Small intestine (tissue), 7 donors: ENCODE data around the gene ACTRT2. TPM values are rescaled to one million over a fixed set of nuclear protein-coding genes. Genes with fewer than 3 reads are reported as not detected.

ENCODE experiments used
- DNase-seq, 2 donors: peaks; one replicate each; pipeline versions ENCODE4 v3.0.0 to v3.0.0-alpha.2; 2013
- FAIRE-seq: peaks from 2 replicates; lab custom pipeline; 2012; peaks lifted over from hg19 to GRCh38; lab: Jason Lieb, UNC
- H3K27ac ChIP-seq, 3 donors: one replicate each; pipeline ENCODE4 v1.5.1; 2013; ENCODE audit warnings: low read length in 2 of 3, mild to moderate bottlenecking in 2 of 3, control low read depth in 1 of 3, inconsistent platforms in 1 of 3, low read depth in 1 of 3, moderate library complexity in 1 of 3
- H3K27me3 ChIP-seq, 3 donors: one replicate each; pipeline ENCODE4 v1.6.1; 2013; ENCODE audit warnings: low read length in 3 of 3, inconsistent platforms in 1 of 3; ENCODE audit not compliant: control insufficient read depth in 3 of 3, insufficient read depth in 3 of 3
- H3K36me3 ChIP-seq, 3 donors: one replicate each; pipeline ENCODE4 v1.6.1; 2013; ENCODE audit warnings: low read length in 3 of 3, inconsistent platforms in 1 of 3, low read depth in 1 of 3, mild to moderate bottlenecking in 1 of 3, moderate library complexity in 1 of 3; ENCODE audit not compliant: control insufficient read depth in 3 of 3, insufficient read depth in 2 of 3
- H3K4me1 ChIP-seq, 3 donors: one replicate each; pipeline ENCODE4 v1.6.1; 2013; ENCODE audit warnings: low read length in 2 of 3, inconsistent platforms in 1 of 3, low read depth in 1 of 3, mild to moderate bottlenecking in 1 of 3, moderate library complexity in 1 of 3; ENCODE audit not compliant: control insufficient read depth in 3 of 3, insufficient read depth in 2 of 3
- H3K4me3 ChIP-seq, 3 donors: one replicate each; pipeline ENCODE4 v1.5.1; 2013; ENCODE audit warnings: low read length in 3 of 3, control low read depth in 1 of 3, inconsistent platforms in 1 of 3, low read depth in 1 of 3, mild to moderate bottlenecking in 1 of 3, moderate library complexity in 1 of 3
- H3K9me3 ChIP-seq, 2 donors: one replicate each; pipeline ENCODE4 v1.6.1; 2013; ENCODE audit warnings: low read depth in 1 of 2, low read length in 1 of 2; ENCODE audit not compliant: control insufficient read depth in 2 of 2, insufficient read depth in 1 of 2
- WGBS, 3 donors: extraction: QIAGEN DNeasy Blood & Tissue Kit; methylation state at CpG; one replicate each; pipeline ENCODE4 v1.1.7; 2013; 5-methylcytosine and 5-hydroxymethylcytosine counted together
- polyA plus RNA-seq, 4 donors: library from polyadenylated mRNA; stranded (reverse) in 3 of 4; unstranded in 1 of 4; fragments of 200-250 nt in 3 of 4; fragments of 120-200 nt in 1 of 4; gene quantifications; one replicate each; pipeline versions ENCODE4 v1.2.1 to v1.2.3, GENCODE V29; 2013
- donor health status: healthy with polysubstance abuse.
- donor health status: control.
- donor health status: control.
- donor health status: Bipolar disorder and iron deficiency.
- donor health status: healthy.

The ACTRT2 gene
- polyA plus RNA-seq, 4 donors, result not detected

- DNase-seq (no peak), FAIRE-seq (no peak)
- Histone ChIP-seq H3K9me3 (peaks cover 0 to 7% of the 10 kb centered on the region in 2 donors), H3K27ac (no peak overlapping the region), H3K4me1 (no peaks in the 10 kb centered on the region), H3K4me3 (no peak overlapping the region), H3K36me3 (no peaks in the 10 kb centered on the region), H3K27me3 (peaks cover 0 to 2% (median 0%) of the 10 kb centered on the region in 3 donors)
- 84 to 87% (median 85%) methylated on average over 12 of the region's 12 CpGs for WGBS, 3 donors
These were observed 33.2 kb downstream of the ACTRT2 start for GRCh38 chr1:3054474-3054873.

- no peaks in the 10 kb centered on the region for H3K4me1 ChIP-seq
- H3K4me3 ChIP-seq, result no peak overlapping the region
- WGBS, 3 donors, result 74 to 83% (median 80%) methylated on average over 9 of the region's 9 CpGs
- H3K27me3 ChIP-seq, result peaks cover 0 to 2% (median 0%) of the 10 kb centered on the region in 3 donors
- no peak overlapping the region for H3K27ac ChIP-seq
- FAIRE-seq (no peak), DNase-seq (no peak)
- H3K36me3 ChIP-seq, result peaks cover 0 to 2% (median 0%) of the 10 kb centered on the region in 3 donors
- peaks cover 0 to 7% of the 10 kb centered on the region in 2 donors for H3K9me3 ChIP-seq
These were observed 33.8 kb downstream of the ACTRT2 start for GRCh38 chr1:3055051-3055450.

- H3K27ac ChIP-seq, result no peak overlapping the region
- peaks cover 0 to 3% (median 0%) of the 10 kb centered on the region in 3 donors for H3K4me1 ChIP-seq
- H3K27me3 ChIP-seq, result peaks cover 0 to 6% (median 0%) of the 10 kb centered on the region in 3 donors
- H3K36me3 ChIP-seq, result peaks cover 0 to 11% (median 0%) of the 10 kb centered on the region in 3 donors
- WGBS, 3 donors, result 90 to 92% (median 90%) methylated on average over 5 of the region's 5 CpGs
- no peak for DNase-seq
- H3K4me3 ChIP-seq, result no peak overlapping the region
- no peak for FAIRE-seq
- H3K9me3 ChIP-seq, result peaks cover 0 to 7% of the 10 kb centered on the region in 2 donors
These were observed 35.4 kb downstream of the ACTRT2 start for GRCh38 chr1:3056641-3057040.

DNA sequence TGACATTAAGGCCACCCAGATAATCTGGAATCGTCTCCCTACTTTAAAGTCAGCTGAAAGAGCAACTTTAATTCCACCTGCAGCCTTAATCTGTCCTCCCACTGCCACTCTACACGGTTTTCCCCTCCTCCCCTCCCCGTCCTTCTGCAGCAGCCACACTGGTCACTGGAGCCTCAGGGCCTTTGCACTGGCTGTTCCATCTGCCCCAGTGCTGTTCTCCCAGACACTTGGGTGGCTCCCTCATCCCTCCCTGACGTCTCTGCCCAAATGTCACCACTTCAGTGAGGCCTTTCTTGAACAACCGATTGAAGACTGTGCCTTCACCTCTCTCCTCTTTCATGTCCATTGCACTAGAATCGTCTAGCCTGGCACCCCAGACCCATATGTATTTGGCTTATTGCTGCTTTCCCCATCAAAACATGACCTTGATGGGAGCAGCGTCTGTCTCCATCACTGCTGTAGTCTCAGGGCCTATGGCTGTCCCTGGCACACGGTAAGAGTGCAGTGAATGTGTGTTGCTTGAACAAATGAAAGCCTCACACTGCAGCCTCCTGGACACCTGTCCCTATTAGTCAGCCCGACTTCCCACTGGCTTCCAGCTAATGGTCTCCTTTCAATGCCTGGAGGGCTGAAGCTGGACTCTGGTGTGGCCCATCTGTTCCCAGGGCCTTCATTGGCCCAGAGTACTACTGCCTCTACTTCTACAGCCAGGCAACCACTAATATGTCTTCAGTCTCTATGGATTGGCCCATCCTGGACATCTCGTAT, 37.2 kb downstream of the ACTRT2 start:
- peaks cover 0 to 20% (median 2%) of the 10 kb centered on the region in 3 donors for H3K27me3 ChIP-seq
- DNase-seq (no peak), FAIRE-seq (no peak)
- H3K36me3 ChIP-seq, result peaks cover 0 to 21% (median 0%) of the 10 kb centered on the region in 3 donors
- no peak overlapping the region for H3K4me3 ChIP-seq
- peaks cover 0 to 2% of the 10 kb centered on the region in 2 donors for H3K9me3 ChIP-seq
- WGBS, 3 donors, result 79 to 81% (median 80%) methylated on average over 10 of the region's 10 CpGs
- no peak overlapping the region for H3K27ac ChIP-seq
- peaks cover 0 to 5% (median 0%) of the 10 kb centered on the region in 3 donors for H3K4me1 ChIP-seq

DNA sequence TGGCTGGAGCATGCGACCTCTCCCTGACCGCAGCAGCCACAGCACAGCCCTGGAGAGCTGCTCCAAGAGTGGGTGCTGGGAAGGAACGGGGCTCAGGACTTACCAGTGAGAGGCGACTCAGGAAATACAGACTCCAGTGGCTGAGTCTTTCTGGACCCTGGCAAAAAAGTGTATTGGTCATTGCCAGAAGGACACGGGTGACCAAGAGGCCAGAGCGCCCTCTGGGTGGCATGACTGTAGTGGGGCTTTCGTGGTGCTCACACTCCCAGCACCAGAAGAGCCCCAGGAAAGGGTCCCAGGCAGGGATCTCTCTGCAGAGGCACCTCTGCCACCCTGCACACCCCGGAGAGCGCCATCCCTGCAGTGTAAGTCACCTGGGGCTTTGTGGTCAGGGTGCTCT, 38.9 kb downstream of the ACTRT2 start:
- Histone ChIP-seq H3K27ac (no peak overlapping the region), H3K9me3 (no peaks in the 10 kb centered on the region), H3K36me3 (peaks cover 0 to 36% (median 0%) of the 10 kb centered on the region in 3 donors), H3K27me3 (peaks cover 0 to 34% (median 8%) of the 10 kb centered on the region in 3 donors), H3K4me1 (peaks cover 0 to 5% (median 0%) of the 10 kb centered on the region in 3 donors), H3K4me3 (no peak overlapping the region)
- DNase-seq, result no peak
- WGBS, 3 donors, result 82 to 87% (median 84%) methylated on average over 9 of the region's 9 CpGs
- FAIRE-seq, result no peak

DNA sequence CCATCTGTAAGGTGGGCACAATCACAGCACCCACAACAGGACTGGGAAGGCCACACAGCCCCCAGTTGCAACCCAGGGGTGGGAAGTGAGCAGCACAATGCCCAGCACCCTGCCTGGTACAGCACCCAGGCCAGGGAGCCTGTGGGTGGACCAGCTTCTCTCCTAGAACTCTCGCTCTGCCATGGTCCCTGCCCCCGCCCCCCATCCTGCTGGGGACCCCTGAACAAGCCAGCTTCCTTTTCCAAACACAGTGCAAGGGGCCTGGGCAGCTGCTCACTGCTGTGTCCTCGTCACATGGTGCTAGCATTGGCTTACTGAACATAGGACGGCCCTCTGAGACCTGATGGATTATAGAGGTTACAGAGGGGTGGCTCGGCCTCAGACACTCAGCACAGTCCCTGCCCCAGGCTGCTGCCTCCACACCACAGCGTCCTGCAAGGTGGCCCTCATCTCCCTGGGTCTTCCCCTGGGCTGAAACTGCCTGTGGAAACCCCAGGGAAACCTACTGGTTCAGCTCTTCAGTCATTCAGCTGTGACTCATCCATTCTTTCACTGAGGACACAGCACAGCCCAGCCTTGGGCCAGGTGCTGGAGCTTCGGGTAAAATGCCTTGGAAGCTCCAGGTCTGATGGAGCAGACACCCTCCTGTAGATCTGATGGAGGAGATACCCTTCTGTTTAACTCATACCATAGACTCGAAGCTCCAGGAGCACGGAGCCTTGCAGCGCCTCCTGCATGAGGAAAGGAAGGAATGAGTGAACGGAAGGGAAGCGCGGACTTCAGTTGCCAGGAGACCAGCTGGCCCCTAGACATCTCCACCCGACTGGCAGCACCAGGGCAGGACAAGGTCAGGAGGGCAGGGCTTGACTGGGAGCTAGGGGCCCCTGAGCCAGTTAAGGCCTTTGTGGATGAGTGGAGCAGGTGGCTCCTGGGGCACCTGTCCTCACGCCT, 39.6 kb downstream of the ACTRT2 start:
- FAIRE-seq, result no peak
- H3K36me3 ChIP-seq, result peaks cover 0 to 42% (median 0%) of the 10 kb centered on the region in 3 donors
- 70 to 76% (median 72%) methylated on average over 14 to 15 of the region's 15 CpGs for WGBS, 3 donors
- no peak for DNase-seq
- no peaks in the 10 kb centered on the region for H3K9me3 ChIP-seq
- peaks cover 0 to 6% (median 0%) of the 10 kb centered on the region in 3 donors for H3K4me1 ChIP-seq
- no peak overlapping the region for H3K27ac ChIP-seq
- H3K4me3 ChIP-seq, result no peak overlapping the region
- H3K27me3 ChIP-seq, result peaks cover 0 to 39% (median 8%) of the 10 kb centered on the region in 3 donors

GRCh38 chr1:3061566-3061965, 40.3 kb downstream of the ACTRT2 start:
- Histone ChIP-seq H3K4me1 (peaks cover 0 to 11% (median 0%) of the 10 kb centered on the region in 3 donors), H3K27me3 (peaks cover 0 to 43% (median 8%) of the 10 kb centered on the region in 3 donors), H3K27ac (no peak overlapping the region), H3K36me3 (peaks cover 0 to 49% (median 0%) of the 10 kb centered on the region in 3 donors), H3K4me3 (no peak overlapping the region), H3K9me3 (no peaks in the 10 kb centered on the region)
- FAIRE-seq, result no peak
- 49 to 67% (median 60%) methylated on average over 4 to 5 of the region's 5 CpGs for WGBS, 3 donors
- no peak for DNase-seq
